Bone marrow (tissue), 2 donors: ENCODE data around the gene SYTL1.
A peak's percentile ranks its signal among the peaks of the same experiment; 100 is the strongest.

Experiments used
- DNase-seq, 2 donors: peaks; one replicate each; lab custom pipeline; 2025; lab: John Stamatoyannopoulos, UW

The SYTL1 gene

GRCh38 chr1:27363766-27364695 is 22.2 kb downstream of the SYTL1 start:
- DNase-seq: no peak

- no peak for DNase-seq
Observed at GRCh38 chr1:27364696-27365371, 23.0 kb downstream of the SYTL1 start.

GRCh38 chr1:27365372-27366112 is 23.7 kb downstream of the SYTL1 start:
- peak; percentile 62 to 85 for DNase-seq

DNA sequence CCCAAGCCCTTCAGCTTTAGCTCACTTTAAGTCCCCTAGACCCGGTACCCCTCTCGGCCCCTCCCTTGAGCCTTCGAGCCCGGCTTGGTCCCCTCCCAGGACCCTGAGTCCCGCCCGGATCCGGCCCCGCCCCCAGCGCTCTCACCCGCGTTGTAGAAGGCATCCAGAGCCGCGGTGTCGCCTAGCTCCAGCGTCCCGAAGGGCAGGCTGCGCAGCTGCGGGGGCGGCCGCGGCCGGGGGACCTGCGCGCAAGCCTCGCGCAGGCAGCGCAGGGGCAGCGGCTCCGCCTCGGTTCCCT is 24.2 kb downstream of the SYTL1 start:
- peak in 1 of 2 donors; percentile 79 for DNase-seq

- DNase-seq: peak; percentile 17 to 58
Observed at GRCh38 chr1:27366411-27367159, 24.8 kb downstream of the SYTL1 start, which contains the start of gene MAP3K6. TSS of gene MAP3K6 (minus strand) at chr1:27366961. CDS start at chr1:27366597, 364 bp downstream.

DNA sequence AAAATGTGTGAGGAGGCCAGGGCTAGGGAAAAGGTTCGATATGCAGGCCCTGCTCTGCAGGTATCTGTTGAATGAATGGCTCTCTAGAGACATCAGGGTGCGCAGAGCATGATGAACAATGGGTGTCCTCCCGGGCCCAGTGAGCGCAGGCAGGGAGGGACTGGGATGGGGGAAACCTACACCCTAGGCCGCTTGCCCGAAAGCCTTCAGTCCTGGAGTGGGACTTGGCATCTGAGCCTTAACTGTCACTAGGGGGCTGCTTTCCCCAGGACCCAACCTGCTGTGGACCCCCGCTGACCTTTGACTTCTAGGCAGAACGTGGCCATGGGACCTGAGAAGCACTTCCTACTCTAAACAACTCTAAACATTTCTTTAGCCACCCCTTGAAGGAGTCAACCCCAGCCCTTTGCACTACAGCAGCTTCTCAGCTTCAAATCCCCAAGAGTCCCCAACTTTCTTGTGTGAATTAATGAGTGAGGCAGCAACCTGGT is 25.4 kb downstream of the SYTL1 start:
- no peak for DNase-seq

DNA sequence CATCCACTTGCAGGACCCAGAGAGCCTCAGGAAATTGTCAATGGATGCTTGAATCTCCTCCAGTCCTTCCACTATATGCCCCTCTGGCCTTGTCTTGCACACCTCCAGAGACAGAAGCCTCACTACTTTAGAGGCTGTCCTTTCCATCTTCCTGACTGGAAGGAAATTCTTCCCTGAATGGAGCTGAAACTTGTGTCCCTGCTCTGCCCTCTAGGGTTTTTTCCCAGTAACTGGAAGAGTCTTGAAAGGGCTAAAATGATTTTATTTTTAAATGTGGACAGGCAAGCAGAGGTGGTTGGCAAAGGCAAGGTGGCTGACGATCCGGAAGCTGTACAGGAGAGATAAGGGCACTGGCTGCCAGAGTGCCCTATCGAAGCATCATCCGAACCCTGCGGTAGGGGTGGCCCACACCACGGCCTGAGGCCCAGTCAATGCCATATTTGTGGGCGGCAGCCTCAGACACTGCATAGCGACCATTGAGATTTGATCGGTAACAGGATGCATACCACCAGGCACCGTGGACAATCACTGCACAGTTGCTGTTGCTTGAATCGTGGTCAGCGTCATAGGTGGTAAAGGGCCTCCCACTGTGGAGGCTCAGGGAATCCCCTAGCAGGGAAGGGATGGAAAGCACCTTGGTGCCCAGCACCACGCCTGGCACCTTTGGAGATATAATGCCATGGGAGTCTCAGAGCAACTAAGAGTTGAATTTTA is 27.2 kb downstream of the SYTL1 start:
- no peak for DNase-seq

GRCh38 chr1:27372022-27372807 is 30.4 kb downstream of the SYTL1 start:
- no peak for DNase-seq

DNA sequence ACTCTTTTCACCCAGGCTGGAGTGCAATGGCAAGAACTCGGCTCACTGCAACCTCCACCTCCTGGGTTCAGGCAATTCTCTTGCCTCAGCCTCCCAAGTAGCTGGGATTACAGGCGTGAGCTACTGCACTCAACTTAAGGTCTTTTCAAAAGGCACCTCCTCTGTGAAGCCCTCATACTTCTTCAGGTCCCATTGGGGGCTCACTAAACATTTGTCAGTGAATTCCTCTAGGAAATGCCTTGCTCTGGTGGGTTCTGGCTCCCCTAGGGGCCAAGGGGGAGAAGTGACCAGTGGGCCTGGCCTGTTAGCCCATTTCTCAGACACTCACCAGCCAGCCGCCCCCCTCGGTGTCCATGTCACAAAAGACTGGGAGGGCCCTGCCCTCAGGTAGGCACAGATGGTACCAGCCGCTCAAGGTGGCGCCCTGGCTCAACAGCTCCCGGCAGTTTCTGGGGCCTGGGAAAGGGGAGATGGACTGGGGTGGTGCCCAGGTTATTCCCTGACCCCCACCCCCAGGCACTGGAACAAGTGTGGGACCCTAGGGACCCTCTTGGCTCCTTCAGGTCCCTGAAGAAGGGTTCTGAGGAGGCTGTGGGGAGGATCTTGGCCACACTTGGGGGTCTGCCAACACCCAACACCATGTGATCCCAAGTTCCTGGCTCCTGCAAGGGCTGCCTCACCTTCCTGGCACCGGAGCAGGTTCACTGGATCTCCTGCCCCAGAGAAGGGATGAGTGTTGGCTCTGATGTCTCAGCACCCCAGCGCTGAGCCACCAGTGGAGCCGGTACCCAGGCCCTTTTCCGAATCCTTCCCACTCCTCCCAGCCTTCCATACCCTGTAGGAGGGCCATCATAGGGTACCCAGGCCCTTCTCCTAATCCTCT is 31.2 kb downstream of the SYTL1 start:
- no peak for DNase-seq

GRCh38 chr1:27374362-27375086 is 32.7 kb downstream of the SYTL1 start, which contains the start of gene FCN3:
TSS of gene FCN3 (minus strand) at chr1:27374824. CDS start at chr1:27374818, 6 bp downstream.
- DNase-seq: no peak

GRCh38 chr1:27377760-27378495 is 36.1 kb downstream of the SYTL1 start:
- no peak for DNase-seq

DNA sequence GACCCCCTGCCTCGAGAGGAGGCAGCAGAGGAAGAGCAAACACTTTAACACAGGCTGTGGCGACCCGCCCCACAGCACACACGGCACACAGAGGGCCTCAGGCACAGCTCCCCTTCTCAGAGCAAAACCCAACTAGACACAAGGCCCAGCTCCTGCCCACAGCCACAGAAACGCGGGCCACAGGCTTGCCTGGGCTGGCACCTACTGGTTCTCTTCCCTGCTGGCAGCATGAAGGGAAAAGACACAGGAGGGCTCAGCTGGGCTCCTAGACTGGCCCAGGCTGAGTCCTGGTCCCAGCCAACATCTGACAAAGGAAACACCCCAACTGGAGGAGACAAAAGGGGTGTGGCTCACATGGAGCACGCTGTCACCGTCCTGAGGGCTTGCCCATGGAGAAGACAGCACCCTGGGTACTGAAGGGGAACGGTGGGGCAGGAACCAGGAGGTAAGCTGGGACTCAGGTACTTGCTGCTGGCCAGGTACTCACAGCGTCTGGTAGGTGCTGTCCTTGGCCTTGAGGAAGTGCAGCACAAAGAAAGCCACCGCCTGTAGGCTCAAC is 37.8 kb downstream of the SYTL1 start:
- no peak for DNase-seq

DNA sequence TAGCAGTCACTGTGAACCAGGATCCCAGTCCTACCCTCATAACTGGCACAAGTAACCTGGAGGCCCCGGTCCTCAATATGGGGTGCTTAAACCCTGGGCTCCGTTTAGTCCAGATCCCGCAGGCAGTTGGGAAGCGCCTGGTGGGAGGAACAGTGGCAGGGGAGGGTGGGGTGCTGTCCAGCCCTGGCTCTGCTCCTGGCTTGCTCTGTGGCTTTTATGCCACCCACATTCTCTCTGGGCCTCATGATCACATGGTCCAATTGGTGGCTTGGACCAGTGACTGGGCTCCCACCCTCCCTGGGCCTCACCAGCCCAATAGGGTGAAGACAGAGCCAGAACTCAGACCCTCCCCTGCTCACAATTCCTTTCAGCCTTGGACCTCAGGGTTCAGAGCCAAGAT is 38.4 kb downstream of the SYTL1 start:
- DNase-seq: no peak

- DNase-seq: no peak
Observed at GRCh38 chr1:27380766-27381733, 39.2 kb downstream of the SYTL1 start.

- no peak for DNase-seq
Observed at GRCh38 chr1:27381969-27382762, 40.3 kb downstream of the SYTL1 start.
